Breast epithelium (tissue), 4 donors: ENCODE results near the gene RRP9. TPM values are rescaled to one million over a fixed set of nuclear protein-coding genes. Genes with fewer than 3 reads are reported as not detected.

Source experiments
- DNase-seq, 2 donors: peaks; one replicate each; pipeline ENCODE4 v3.0.0-alpha.2; 2019; ENCODE audit warnings: low spot score in 2 of 2
- H3K27ac ChIP-seq, 2 donors: fragments of 200-600 bp; sonication (generic) in 1 of 2; one replicate each; pipeline ENCODE4 v1.5.1; 2016 to 2019; ENCODE audit warnings: mild to moderate bottlenecking in 1 of 2
- H3K27me3 ChIP-seq, 2 donors: fragments of 200-600 bp; sonication (generic) in 1 of 2; one replicate each; pipeline versions ENCODE4 v1.5.1 to v1.6.0; 2017 to 2019; ENCODE audit warnings: control low read depth in 1 of 2, mild to moderate bottlenecking in 1 of 2
- H3K36me3 ChIP-seq: fragments of 200-600 bp; one replicate; pipeline ENCODE4 v1.5.1; 2019
- H3K4me1 ChIP-seq, 2 donors: fragments of 200-600 bp; sonication (generic); one replicate each; pipeline ENCODE4 v1.5.1; 2016 to 2019; ENCODE audit warnings: control low read depth in 1 of 2
- H3K4me3 ChIP-seq, 3 donors: fragments of 200-600 bp; sonication (generic); 1 replicate in 2 of 3; 2 replicates in 1 of 3; pipeline ENCODE4 v1.5.1; 2016 to 2019; ENCODE audit warnings: mild to moderate bottlenecking in 3 of 3, moderate library complexity in 2 of 3
- H3K9me3 ChIP-seq, 2 donors: fragments of 200-600 bp; sonication (generic) in 1 of 2; one replicate each; pipeline ENCODE4 v1.5.1; 2016 to 2019; ENCODE audit warnings: control low read depth in 1 of 2
- POLR2A ChIP-seq: fragments of 450-650 bp; IDR thresholded peaks from one replicate; pipeline ENCODE4 v1.6.1; 2016; ENCODE audit warnings: antibody characterized with exemption, mild to moderate bottlenecking, moderate library complexity
- POLR2AphosphoS5 ChIP-seq, 3 donors: sonication (generic); formaldehyde crosslinking; IDR thresholded peaks; one replicate each; pipeline ENCODE4 v1.6.1; 2017; ENCODE audit warnings: antibody characterized with exemption in 3 of 3
- intact Hi-C: fragments of 100-400 bp; cut with DNase I; formaldehyde crosslinking; loops from one replicate; pipeline ENCODE4 v1.15.1; 2023; ENCODE audit warnings: low total_unique reads
- total RNA-seq, 3 donors: library from RNA; depleted of rRNA; stranded (reverse); fragments of >200 nt; gene quantifications; one replicate each; pipeline ENCODE4 v1.1.0, GENCODE V29; 2016
- TF ChIP-seq, protein P1 (sequence below), 3 donors: fragments of 450-650 bp; IDR thresholded peaks; one replicate each; pipeline ENCODE4 v1.5.1; 2016 to 2017; ENCODE audit warnings: antibody characterized with exemption in 3 of 3, mild to moderate bottlenecking in 3 of 3, moderate library complexity in 3 of 3

Gene RRP9
- total RNA-seq, 3 donors from 2014 or later = 23.1 to 24.6 (median 23.8) TPM

DNA sequence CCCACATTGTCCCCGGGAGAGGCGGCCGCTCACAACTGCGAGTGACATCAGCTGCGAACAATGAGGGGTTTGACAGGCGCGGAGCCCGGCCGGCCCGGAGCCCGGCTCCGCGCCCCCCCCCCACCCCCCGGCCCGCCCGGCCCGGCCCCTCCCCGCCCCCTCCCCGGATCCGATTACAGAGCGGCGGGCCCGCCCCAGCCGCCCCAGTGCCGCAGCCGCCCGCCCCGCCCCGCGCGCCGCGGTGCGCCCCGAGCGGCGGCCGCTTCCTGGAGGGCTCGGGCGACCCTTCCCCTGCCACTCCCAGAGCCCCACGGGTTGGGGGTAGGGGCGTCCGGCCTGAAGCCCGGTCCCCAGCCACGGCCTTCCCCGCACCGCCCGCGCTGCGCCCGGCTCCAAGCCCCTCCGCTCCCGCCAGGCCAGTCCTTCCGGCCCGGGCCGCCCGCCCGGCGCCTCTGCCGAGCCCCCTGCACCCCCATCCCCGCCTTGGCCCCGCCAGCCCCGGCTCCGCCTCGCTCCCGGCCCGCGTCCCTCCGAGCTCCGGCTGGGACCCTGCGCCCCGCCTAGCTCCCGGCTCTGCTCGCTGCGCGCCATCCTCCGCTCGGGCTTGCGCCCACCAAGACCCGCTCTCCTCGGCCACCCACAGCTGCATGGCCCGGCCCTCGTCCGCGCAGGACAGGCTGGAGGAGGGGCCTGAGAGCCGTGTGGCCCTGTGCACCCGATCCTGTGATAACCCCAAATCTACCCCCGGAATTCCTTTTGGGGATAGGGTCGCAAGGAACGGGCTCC, 25.9 kb upstream of the RRP9 start, which contains the start of gene PCBP4:
Gene PCBP4 (minus strand): TSS at position 71 of the 786 bp plus-strand sequence. CDS start 6,214 bp downstream, outside the sequence.
- Histone ChIP-seq H3K36me3 (no peaks in the 10 kb centered on the region), H3K27ac (peak within 1 kb of the TSS; percentile 92 to 97), H3K9me3 (no peaks in the 10 kb centered on the region), H3K27me3 (no peaks in the 10 kb centered on the region), H3K4me3 (peak within 1 kb of the TSS; percentile 63 to 92 (median 74)), H3K4me1 (peaks cover 15 to 20% of the 10 kb centered on the region in 2 donors)
- TF ChIP-seq, protein P1, sequence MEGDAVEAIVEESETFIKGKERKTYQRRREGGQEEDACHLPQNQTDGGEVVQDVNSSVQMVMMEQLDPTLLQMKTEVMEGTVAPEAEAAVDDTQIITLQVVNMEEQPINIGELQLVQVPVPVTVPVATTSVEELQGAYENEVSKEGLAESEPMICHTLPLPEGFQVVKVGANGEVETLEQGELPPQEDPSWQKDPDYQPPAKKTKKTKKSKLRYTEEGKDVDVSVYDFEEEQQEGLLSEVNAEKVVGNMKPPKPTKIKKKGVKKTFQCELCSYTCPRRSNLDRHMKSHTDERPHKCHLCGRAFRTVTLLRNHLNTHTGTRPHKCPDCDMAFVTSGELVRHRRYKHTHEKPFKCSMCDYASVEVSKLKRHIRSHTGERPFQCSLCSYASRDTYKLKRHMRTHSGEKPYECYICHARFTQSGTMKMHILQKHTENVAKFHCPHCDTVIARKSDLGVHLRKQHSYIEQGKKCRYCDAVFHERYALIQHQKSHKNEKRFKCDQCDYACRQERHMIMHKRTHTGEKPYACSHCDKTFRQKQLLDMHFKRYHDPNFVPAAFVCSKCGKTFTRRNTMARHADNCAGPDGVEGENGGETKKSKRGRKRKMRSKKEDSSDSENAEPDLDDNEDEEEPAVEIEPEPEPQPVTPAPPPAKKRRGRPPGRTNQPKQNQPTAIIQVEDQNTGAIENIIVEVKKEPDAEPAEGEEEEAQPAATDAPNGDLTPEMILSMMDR (IDR thresholded peaks at IDR 0.05) = no peak
- peak in 1 of 3 donors; percentile 14 for TF ChIP-seq POLR2AphosphoS5 (IDR thresholded peaks at IDR 0.05)
- DNase-seq = peak; percentile 65 to 69
- intact Hi-C loops = no loop called here

DNA sequence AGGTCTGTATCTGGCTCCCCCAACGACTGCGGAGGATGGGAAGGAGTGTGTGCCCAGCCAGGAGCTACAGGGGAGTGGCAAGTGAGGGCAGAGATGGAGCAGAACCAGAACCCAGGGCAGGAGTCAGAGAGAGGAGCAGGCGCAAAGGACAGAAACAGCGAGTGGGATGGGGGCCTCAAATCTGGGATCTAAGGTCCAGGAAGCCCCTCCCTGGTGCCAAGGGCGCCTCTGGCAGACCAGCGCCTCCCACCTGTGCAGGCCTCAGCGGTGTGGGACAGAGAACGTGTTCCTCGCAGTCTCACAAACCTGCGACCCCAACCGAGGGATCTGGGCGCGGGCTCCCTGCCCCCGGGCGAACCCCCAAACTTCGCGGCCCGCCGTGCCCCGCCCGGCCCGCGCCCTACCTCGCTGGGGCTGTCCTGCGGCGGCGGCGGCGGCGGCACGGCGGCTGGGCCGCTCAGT, 25.2 kb upstream of the RRP9 start:
- Histone ChIP-seq H3K4me3 (peak overlapping the region; percentile 63 to 92 (median 74)), H3K27ac (peak overlapping the region; percentile 92 to 97), H3K27me3 (no peaks in the 10 kb centered on the region), H3K9me3 (no peaks in the 10 kb centered on the region), H3K4me1 (peaks cover 15 to 20% of the 10 kb centered on the region in 2 donors), H3K36me3 (no peaks in the 10 kb centered on the region)
- intact Hi-C loops = no loop called here
- no peak for TF ChIP-seq POLR2A
- TF ChIP-seq, protein P1 (IDR thresholded peaks at IDR 0.05) = no peak
- no peak for TF ChIP-seq POLR2AphosphoS5 (IDR thresholded peaks at IDR 0.05)
- DNase-seq = no peak

DNA sequence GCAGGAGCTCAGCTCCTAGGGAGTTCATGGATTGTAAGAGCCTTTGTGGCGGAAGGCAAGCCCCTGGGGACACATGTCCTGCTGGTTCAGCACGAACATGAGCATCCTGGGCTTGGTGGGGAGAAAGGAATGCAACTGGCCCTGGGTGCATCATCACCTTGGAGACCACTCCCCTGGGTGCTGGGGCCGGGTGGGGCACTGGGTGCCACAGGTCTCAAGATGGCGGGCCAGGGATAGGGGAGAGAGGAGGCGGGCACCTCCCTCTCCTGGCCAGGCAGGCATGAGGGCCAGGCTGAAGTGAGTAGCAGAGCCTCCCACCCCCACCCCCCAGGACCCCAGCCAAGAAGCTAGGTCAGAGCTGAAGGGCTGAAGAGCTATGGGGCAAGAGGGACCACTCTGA, 24.8 kb upstream of the RRP9 start:
- intact Hi-C loops = no loop called here
- DNase-seq = no peak

DNA sequence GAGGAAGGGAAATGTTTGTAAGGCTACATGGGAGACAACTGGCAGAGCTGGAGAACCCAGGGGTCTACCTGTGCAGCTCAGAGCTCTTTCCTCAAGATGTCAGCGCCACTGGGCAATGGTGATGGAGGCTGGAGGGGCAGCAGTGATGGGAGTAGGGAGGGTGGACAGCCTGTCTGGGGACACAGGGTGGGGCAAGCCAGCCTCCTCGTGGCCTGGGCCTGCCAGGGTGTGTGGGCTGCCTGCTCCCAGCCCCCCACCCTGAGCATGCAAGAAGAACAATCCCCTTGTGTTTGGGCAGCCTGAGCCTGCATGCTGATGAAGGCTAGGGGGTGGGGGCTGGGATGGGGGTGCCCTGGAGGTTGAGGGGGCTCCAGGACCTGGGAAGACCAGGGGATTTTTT, 24.3 kb upstream of the RRP9 start:
- TF ChIP-seq POLR2A (no peak), POLR2AphosphoS5 (IDR thresholded peaks at IDR 0.05) (no peak)
- TF ChIP-seq, protein P1 (IDR thresholded peaks at IDR 0.05) = no peak
- H3K4me3 ChIP-seq = peak overlapping the region in 2 of 3 donors; percentile 63 to 92
- H3K4me1 ChIP-seq = peaks cover 15 to 20% of the 10 kb centered on the region in 2 donors
- intact Hi-C loops = no loop called here
- no peak for DNase-seq
- no peaks in the 10 kb centered on the region for H3K36me3 ChIP-seq
- H3K9me3 ChIP-seq = no peaks in the 10 kb centered on the region
- H3K27ac ChIP-seq = peak overlapping the region; percentile 21 to 97
- no peaks in the 10 kb centered on the region for H3K27me3 ChIP-seq

More for the DNA sequence above, 24.8 kb upstream of the RRP9 start:
- H3K36me3 ChIP-seq = no peaks in the 10 kb centered on the region
- TF ChIP-seq POLR2A = no peak
- H3K27me3 ChIP-seq = no peaks in the 10 kb centered on the region
- peak overlapping the region; percentile 63 to 92 (median 74) for H3K4me3 ChIP-seq
- peaks cover 15 to 20% of the 10 kb centered on the region in 2 donors for H3K4me1 ChIP-seq
- H3K27ac ChIP-seq = peak overlapping the region; percentile 92 to 97
- no peaks in the 10 kb centered on the region for H3K9me3 ChIP-seq

DNA sequence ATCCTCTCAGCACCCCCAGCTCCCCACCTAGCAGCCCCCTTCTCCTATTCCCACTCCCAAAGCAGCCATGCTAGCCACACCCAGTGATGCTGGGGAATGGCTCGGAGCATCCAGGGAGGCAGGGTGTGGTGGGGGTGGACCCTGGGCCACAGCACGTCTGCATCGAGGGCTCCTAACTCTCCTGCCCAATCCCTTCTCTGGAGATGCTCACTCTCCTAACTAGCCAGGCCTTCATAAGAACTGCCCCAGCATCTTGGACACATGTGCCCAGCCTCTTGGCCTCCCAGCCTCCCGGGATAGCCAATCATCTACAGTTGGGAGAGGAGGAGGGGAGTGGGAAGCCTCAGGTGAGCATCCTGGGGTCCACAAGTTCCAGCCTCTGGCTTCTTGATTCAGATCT, 22.8 kb upstream of the RRP9 start:
- intact Hi-C loops = loop anchor here (5.0 kb wide), 1 partner anchor 258 kb away; no protein-coding TSS in a partner anchor
- no peak for DNase-seq
- no peaks in the 10 kb centered on the region for H3K27me3 ChIP-seq
- TF ChIP-seq, protein P1 (IDR thresholded peaks at IDR 0.05) = no peak
- TF ChIP-seq POLR2AphosphoS5 (IDR thresholded peaks at IDR 0.05) (no peak), POLR2A (no peak)
- no peak overlapping the region for H3K4me3 ChIP-seq
- no peaks in the 10 kb centered on the region for H3K9me3 ChIP-seq
- no peaks in the 10 kb centered on the region for H3K36me3 ChIP-seq
- H3K27ac ChIP-seq = peak overlapping the region in 1 of 2 donors; percentile 5
- peaks cover 15% of the 10 kb centered on the region in 2 donors for H3K4me1 ChIP-seq
